Measurements from ENCODE around the gene MTHFR. TPM values are rescaled to one million over a fixed set of nuclear protein-coding genes. Genes with fewer than 3 reads are reported as not detected.
A peak's percentile ranks its signal among the peaks of the same experiment; 100 is the strongest.

Gene MTHFR
- total and polyA plus RNA-seq, 2 of the 4 experiments (the other 2 are of a cell fraction) = 7.3 to 7.4 TPM

DNA sequence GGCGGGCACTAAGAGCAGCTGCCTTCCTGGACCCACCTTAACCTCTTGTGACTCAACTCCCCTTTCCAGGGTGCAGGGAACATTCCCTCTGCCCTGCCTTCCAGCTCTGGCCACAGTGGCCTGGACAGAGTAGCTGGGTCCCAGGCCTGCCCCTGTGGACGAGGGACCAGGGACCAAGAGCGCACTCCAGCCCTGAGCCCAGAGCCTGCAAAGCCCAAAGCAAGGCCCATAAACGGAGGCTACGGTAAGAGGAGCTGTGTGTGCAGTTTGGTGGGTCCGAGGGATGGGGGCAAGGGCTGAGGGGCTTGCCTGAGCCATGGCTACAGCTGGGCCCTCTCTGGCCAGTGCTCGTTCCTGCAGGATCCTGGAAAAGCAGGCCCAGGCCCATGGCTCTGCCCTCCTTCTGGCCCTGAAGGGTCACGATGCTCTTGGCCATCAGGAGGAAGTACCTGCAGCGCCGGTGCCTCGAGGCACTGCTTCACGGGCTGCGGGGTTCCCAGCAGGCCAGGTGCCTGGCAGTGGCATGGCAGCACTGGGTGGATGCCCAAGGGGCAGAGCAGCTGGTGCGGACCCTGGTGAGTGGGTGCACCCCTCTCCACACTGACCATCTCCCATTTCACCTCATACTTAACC is 17.8 kb downstream of the MTHFR start:
- dilution Hi-C loops (cut with HindIII; ENCODE audit: low sequenced_read_pairs, unreplicated experiment) (no loop called here), in situ Hi-C loops (cut with MboI; ENCODE audit: low sequenced_read_pairs) (no loop called here), intact Hi-C loops (cut with micrococcal nuclease) (no loop called here)
- no peaks in the 10 kb centered on the region for H4K20me1 ChIP-seq (ENCODE audit: insufficient read depth, low read length)
- H3K27ac ChIP-seq (ENCODE audit: insufficient read depth, low read length) = peak overlapping the region; percentile 70; the same call in 1 of the 2 replicates
- H3K27me3 ChIP-seq (ENCODE audit: control insufficient read depth, insufficient read depth, low read length) = no peaks in the 10 kb centered on the region
- H3K4me2 ChIP-seq (ENCODE audit: low read depth, low read length) = no peak overlapping the region
- peak overlapping the region; percentile 85 for H2AK5ac ChIP-seq (ENCODE audit: low read depth, low read length)
- peak overlapping the region; percentile 80 for H3K14ac ChIP-seq (replicated peaks; ENCODE audit: low read depth, low read length)
- H3K4me1 ChIP-seq (ENCODE audit: control insufficient read depth, insufficient read depth, low read length) = peaks cover 39% of the 10 kb centered on the region
- no peak overlapping the region for H3K56ac ChIP-seq (ENCODE audit: extremely low read depth, insufficient read depth, low read length)
- peak overlapping the region; percentile 19; the same call in 2 of the 3 replicates for H2BK15ac ChIP-seq (ENCODE audit: low read depth, low read length)
- H4K8ac ChIP-seq (ENCODE audit: low read depth in 2 of 2, low read length in 2 of 2) = peak overlapping the region; percentile 66 to 91
- peaks cover 20% of the 10 kb centered on the region; the same call in 1 of the 2 replicates for H3K36me3 ChIP-seq (ENCODE audit: control insufficient read depth, insufficient read depth, low read length)
- POLR2A ChIA-PET (ENCODE audit: unreplicated experiment) = no interaction called here
- peaks cover 0 to 17% of the 10 kb centered on the region in 2 experiments; a peak in 2 of 4 replicates for H3K79me1 ChIP-seq (ENCODE audit: low read depth in 1 of 2, low read length in 2 of 2)
- no TSS peak for BruUV-seq (replicated peaks)
- no peaks in the 10 kb centered on the region for H3K9me3 ChIP-seq (ENCODE audit: control insufficient read depth, insufficient read depth, low read length)
- DNase-seq (no peak), ATAC-seq (ENCODE audit: low read depth) (no peak)
- H2BK120ac ChIP-seq (ENCODE audit: low read depth, low read length) = peak overlapping the region; percentile 81
- H4K5ac ChIP-seq (ENCODE audit: low read depth, low read length) = peak overlapping the region; percentile 15
- H2BK20ac ChIP-seq (ENCODE audit: low read depth, low read length) = peak overlapping the region; percentile 65
- H3K4me3 ChIP-seq (ENCODE audit: insufficient read depth, low read depth, low read length) = no peak overlapping the region
- H3K4ac ChIP-seq (ENCODE audit: low read depth, low read length) = peak overlapping the region; percentile 91
- H2BK5ac ChIP-seq (ENCODE audit: low read depth, low read length, poor library complexity, severe bottlenecking) = peak overlapping the region; percentile 59
- peak overlapping the region; percentile 19 for H3K18ac ChIP-seq (ENCODE audit: low read depth, low read length)
- peak overlapping the region; percentile 98 for H2AK9ac ChIP-seq (replicated peaks; ENCODE audit: low read depth, low read length, poor library complexity)
- H3K23ac ChIP-seq (ENCODE audit: low read depth, low read length) = peak overlapping the region; percentile 4; the same call in 1 of the 2 replicates
- CTCF ChIA-PET = interaction anchor here (0.5 to 1.1 kb wide), 2 partner anchors 15 to 89 kb away, joined by 3 to 7 read pairs; no protein-coding TSS in a partner anchor
- H3K9ac ChIP-seq (ENCODE audit: low read depth, low read length) = peak overlapping the region; percentile 9; the same call in 1 of the 2 replicates
- peaks cover 34% of the 10 kb centered on the region for H3K9me1 ChIP-seq (ENCODE audit: insufficient read depth, low read length)
- H2AFZ ChIP-seq (replicated peaks; ENCODE audit: low read length, poor library complexity) = peak overlapping the region; percentile 88
- WGBS, 2 experiments (ENCODE audit: extremely low coverage in 2 of 2, insufficient read length in 1 of 2) = 96% methylated on average over 4 of the region's 14 CpGs; no CpG with 5 or more reads in 1 of the 2 experiments
- H4K91ac ChIP-seq (ENCODE audit: insufficient read depth, low read depth, low read length) = peak overlapping the region; percentile 97
- TF ChIP-seq, protein P1, sequence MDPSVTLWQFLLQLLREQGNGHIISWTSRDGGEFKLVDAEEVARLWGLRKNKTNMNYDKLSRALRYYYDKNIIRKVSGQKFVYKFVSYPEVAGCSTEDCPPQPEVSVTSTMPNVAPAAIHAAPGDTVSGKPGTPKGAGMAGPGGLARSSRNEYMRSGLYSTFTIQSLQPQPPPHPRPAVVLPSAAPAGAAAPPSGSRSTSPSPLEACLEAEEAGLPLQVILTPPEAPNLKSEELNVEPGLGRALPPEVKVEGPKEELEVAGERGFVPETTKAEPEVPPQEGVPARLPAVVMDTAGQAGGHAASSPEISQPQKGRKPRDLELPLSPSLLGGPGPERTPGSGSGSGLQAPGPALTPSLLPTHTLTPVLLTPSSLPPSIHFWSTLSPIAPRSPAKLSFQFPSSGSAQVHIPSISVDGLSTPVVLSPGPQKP (IDR thresholded peaks at IDR 0.05; ENCODE audit: borderline replicate concordance, low read depth, low read length) = no peak
- TF ChIP-seq, protein P2, sequence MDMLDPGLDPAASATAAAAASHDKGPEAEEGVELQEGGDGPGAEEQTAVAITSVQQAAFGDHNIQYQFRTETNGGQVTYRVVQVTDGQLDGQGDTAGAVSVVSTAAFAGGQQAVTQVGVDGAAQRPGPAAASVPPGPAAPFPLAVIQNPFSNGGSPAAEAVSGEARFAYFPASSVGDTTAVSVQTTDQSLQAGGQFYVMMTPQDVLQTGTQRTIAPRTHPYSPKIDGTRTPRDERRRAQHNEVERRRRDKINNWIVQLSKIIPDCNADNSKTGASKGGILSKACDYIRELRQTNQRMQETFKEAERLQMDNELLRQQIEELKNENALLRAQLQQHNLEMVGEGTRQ (IDR thresholded peaks at IDR 0.05; ENCODE audit: low read depth, low read length) = no peak
- TF ChIP-seq SMC3 (IDR thresholded peaks at IDR 0.05; ENCODE audit: low read depth, low read length) (no peak), CHD1 (IDR thresholded peaks at IDR 0.05; ENCODE audit: low read depth, low read length) (no peak), FOS (IDR thresholded peaks at IDR 0.05; ENCODE audit: low read depth, low read length) (no peak), BHLHE40 (IDR thresholded peaks at IDR 0.05; ENCODE audit: low read depth, low read length) (no peak), CEBPB (IDR thresholded peaks at IDR 0.05; ENCODE audit: low read depth, low read length) (no peak), RFX5 (IDR thresholded peaks at IDR 0.05; ENCODE audit: low read depth, low read length) (no peak), MXI1 (IDR thresholded peaks at IDR 0.05; ENCODE audit: borderline replicate concordance, low read depth, low read length) (no peak), RCOR1 (IDR thresholded peaks at IDR 0.05; ENCODE audit: insufficient replicate concordance, low read length) (no peak), MAZ (IDR thresholded peaks at IDR 0.05; ENCODE audit: borderline replicate concordance, low read depth, low read length) (no peak), NFE2L2 (IDR thresholded peaks at IDR 0.05; ENCODE audit: low read depth, low read length) (no peak), POLR2A (IDR thresholded peaks at IDR 0.05; ENCODE audit: low read depth, low read length) (no peak), RAD21 (IDR thresholded peaks at IDR 0.05; ENCODE audit: low read length) (no peak), MAFK (IDR thresholded peaks at IDR 0.05; ENCODE audit: low read depth, low read length) (no peak)
